ENCODE results near the gene CNP. TPM values are rescaled to one million over a fixed set of nuclear protein-coding genes. Genes with fewer than 3 reads are reported as not detected.

CNP gene
- total RNA-seq, 2 donors from 2014 or later: 64.3 to 79.6 TPM

DNA sequence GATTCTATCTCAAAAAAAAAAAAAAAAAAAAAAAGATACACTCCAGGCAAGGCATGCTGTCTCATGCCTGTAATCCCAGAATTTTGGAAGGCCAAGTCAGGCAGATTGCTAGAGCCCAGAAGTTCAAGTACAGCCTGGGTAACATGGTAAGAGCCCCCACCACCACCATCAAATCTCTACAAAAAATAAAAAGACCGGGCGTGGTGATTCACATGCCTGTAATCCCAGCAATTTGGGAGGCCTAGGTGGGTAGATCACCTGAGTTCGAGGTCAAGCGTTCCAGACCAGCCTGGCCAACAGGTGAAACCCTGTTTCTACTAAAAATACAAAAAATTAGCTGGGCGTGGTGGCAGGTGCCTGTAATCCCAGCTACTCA is 46.0 kb upstream of the CNP start:
- H3K27me3 Mint-ChIP-seq (ENCODE audit: insufficient read depth): no peaks in the 10 kb centered on the region
- Histone ChIP-seq H3K36me3 (ENCODE audit: control insufficient read depth, insufficient read depth, low read length) (no peaks in the 10 kb centered on the region), H3K9ac (ENCODE audit: extremely low read depth, low read length, poor library complexity, severe bottlenecking) (no peak overlapping the region), H3K4me3 (ENCODE audit: low read length) (no peak overlapping the region), H3K4me1 (ENCODE audit: control insufficient read depth, insufficient read depth, low read length) (peaks cover 2% of the 10 kb centered on the region), H3K27ac (ENCODE audit: low read depth, low read length) (no peak overlapping the region), H3K27me3 (ENCODE audit: control insufficient read depth, insufficient read depth, low read length, poor library complexity, severe bottlenecking) (no peaks in the 10 kb centered on the region), H3K9me3 (ENCODE audit: control insufficient read depth, low read length) (no peaks in the 10 kb centered on the region)
- no peak for DNase-seq
- peaks cover 25% of the 10 kb centered on the region for H3K4me1 Mint-ChIP-seq
- TF ChIP-seq, protein P1, sequence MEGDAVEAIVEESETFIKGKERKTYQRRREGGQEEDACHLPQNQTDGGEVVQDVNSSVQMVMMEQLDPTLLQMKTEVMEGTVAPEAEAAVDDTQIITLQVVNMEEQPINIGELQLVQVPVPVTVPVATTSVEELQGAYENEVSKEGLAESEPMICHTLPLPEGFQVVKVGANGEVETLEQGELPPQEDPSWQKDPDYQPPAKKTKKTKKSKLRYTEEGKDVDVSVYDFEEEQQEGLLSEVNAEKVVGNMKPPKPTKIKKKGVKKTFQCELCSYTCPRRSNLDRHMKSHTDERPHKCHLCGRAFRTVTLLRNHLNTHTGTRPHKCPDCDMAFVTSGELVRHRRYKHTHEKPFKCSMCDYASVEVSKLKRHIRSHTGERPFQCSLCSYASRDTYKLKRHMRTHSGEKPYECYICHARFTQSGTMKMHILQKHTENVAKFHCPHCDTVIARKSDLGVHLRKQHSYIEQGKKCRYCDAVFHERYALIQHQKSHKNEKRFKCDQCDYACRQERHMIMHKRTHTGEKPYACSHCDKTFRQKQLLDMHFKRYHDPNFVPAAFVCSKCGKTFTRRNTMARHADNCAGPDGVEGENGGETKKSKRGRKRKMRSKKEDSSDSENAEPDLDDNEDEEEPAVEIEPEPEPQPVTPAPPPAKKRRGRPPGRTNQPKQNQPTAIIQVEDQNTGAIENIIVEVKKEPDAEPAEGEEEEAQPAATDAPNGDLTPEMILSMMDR (conservative IDR thresholded peaks at IDR 0.05): no peak
- peaks cover 4% of the 10 kb centered on the region for H3K36me3 Mint-ChIP-seq (ENCODE audit: low read depth)
- 89 to 92% methylated on average over 5 of the region's 5 CpGs for WGBS, 2 experiments (ENCODE audit: insufficient coverage in 1 of 2, insufficient read length in 1 of 2)
- H3K9me3 Mint-ChIP-seq: no peaks in the 10 kb centered on the region
- no peak overlapping the region for H3K27ac Mint-ChIP-seq
- H3K4me3 Mint-ChIP-seq: no peak overlapping the region

DNA sequence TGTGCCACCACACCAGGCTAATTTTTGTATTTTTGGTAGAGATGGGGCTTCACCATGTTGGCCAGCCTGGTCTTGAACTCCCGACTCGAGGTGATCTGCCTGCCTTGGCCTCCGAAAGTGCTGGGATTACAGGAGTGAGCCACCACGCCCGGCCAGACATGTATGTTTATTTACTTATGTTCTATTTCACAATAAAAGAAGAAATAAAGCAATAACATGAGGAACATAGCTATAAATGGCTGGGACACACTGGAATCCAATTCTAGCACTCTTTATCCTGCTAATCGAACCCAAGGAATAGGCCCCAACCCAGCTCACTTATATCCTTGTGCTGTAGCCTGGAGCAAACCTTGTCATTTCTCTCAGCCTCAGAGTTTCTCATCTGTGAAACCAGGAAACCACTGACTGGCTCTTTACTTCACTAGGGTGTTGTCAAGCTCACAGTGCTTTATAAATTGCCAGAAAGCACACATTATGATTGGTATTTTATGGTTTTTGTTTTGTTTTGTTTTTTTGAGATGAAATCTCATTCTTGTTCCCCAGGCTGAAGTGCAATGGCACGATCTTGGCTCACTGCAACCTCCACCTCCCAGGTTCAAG is 40.5 kb upstream of the CNP start:
- Histone ChIP-seq H3K4me3 (ENCODE audit: low read length) (no peak overlapping the region), H3K9me3 (ENCODE audit: control insufficient read depth, low read length) (no peaks in the 10 kb centered on the region), H3K36me3 (ENCODE audit: control insufficient read depth, insufficient read depth, low read length) (no peaks in the 10 kb centered on the region), H3K27ac (ENCODE audit: low read depth, low read length) (no peak overlapping the region), H3K4me1 (ENCODE audit: control insufficient read depth, insufficient read depth, low read length) (no peaks in the 10 kb centered on the region), H3K9ac (ENCODE audit: extremely low read depth, low read length, poor library complexity, severe bottlenecking) (no peak overlapping the region), H3K27me3 (ENCODE audit: control insufficient read depth, insufficient read depth, low read length, poor library complexity, severe bottlenecking) (no peaks in the 10 kb centered on the region)
- Mint-ChIP-seq H3K36me3 (ENCODE audit: low read depth) (no peaks in the 10 kb centered on the region), H3K9me3 (no peaks in the 10 kb centered on the region), H3K27ac (no peak overlapping the region), H3K4me3 (no peak overlapping the region), H3K27me3 (ENCODE audit: insufficient read depth) (no peaks in the 10 kb centered on the region), H3K4me1 (peaks cover 8% of the 10 kb centered on the region)
- DNase-seq: no peak
- TF ChIP-seq, protein P1 (conservative IDR thresholded peaks at IDR 0.05): no peak
- 86 to 94% methylated on average over 1 to 5 of the region's 7 CpGs for WGBS, 2 experiments (ENCODE audit: insufficient coverage in 1 of 2, insufficient read length in 1 of 2)

GRCh38 chr17:41928693-41929251 is 37.8 kb upstream of the CNP start:
- Histone ChIP-seq H3K36me3 (ENCODE audit: control insufficient read depth, insufficient read depth, low read length) (no peaks in the 10 kb centered on the region), H3K4me3 (ENCODE audit: low read length) (peak overlapping the region; percentile 95), H3K9me3 (ENCODE audit: control insufficient read depth, low read length) (no peaks in the 10 kb centered on the region), H3K27ac (ENCODE audit: low read depth, low read length) (no peak overlapping the region), H3K27me3 (ENCODE audit: control insufficient read depth, insufficient read depth, low read length, poor library complexity, severe bottlenecking) (no peaks in the 10 kb centered on the region), H3K9ac (ENCODE audit: extremely low read depth, low read length, poor library complexity, severe bottlenecking) (no peak overlapping the region), H3K4me1 (ENCODE audit: control insufficient read depth, insufficient read depth, low read length) (no peaks in the 10 kb centered on the region)
- H3K4me1 Mint-ChIP-seq: peaks cover 8% of the 10 kb centered on the region
- DNase-seq: no peak
- H3K4me3 Mint-ChIP-seq: peak overlapping the region; percentile 76
- TF ChIP-seq, protein P1 (conservative IDR thresholded peaks at IDR 0.05): no peak
- H3K9me3 Mint-ChIP-seq: no peaks in the 10 kb centered on the region
- H3K36me3 Mint-ChIP-seq (ENCODE audit: low read depth): no peaks in the 10 kb centered on the region
- no peak overlapping the region for H3K27ac Mint-ChIP-seq
- 66 to 82% methylated on average over 4 to 6 of the region's 6 CpGs for WGBS, 2 experiments (ENCODE audit: insufficient coverage in 1 of 2, insufficient read length in 1 of 2)
- H3K27me3 Mint-ChIP-seq (ENCODE audit: insufficient read depth): no peaks in the 10 kb centered on the region

Data from endodermal cell (in vitro differentiated cells).